HEK293 (cell line): ENCODE measurements around the gene DHDH.

Experiments
- ZBTB11 ChIP-seq: fragments of 450-650 bp; formaldehyde crosslinking; conservative IDR thresholded peaks from 2 replicates; pipeline ENCODE4 v1.5.1; 2016; ENCODE audit warnings: low read depth, missing biosample characterization, missing genetic modification characterization
- ZNF639 ChIP-seq: fragments of 450-650 bp; formaldehyde crosslinking; IDR thresholded peaks from 2 replicates; pipeline ENCODE4 v1.5.1; 2016; ENCODE audit warnings: missing biosample characterization, missing genetic modification characterization
- TF ChIP-seq, protein P1 (sequence below): fragments of 450-650 bp; formaldehyde crosslinking; IDR thresholded peaks from 2 replicates; pipeline ENCODE4 v1.5.1; 2016; ENCODE audit warnings: missing biosample characterization, missing genetic modification characterization
- TF ChIP-seq, protein P2 (sequence below): fragments of 450-650 bp; formaldehyde crosslinking; IDR thresholded peaks from 2 replicates; pipeline ENCODE4 v1.5.1; 2016; ENCODE audit warnings: missing biosample characterization, missing genetic modification characterization

GRCh38 chr19:48920949-48921348, 12.6 kb upstream of the DHDH start:
- TF ChIP-seq ZNF639 (tag by site-specific recombination) (no peak), ZBTB11 (no peak)
- TF ChIP-seq, protein P1, sequence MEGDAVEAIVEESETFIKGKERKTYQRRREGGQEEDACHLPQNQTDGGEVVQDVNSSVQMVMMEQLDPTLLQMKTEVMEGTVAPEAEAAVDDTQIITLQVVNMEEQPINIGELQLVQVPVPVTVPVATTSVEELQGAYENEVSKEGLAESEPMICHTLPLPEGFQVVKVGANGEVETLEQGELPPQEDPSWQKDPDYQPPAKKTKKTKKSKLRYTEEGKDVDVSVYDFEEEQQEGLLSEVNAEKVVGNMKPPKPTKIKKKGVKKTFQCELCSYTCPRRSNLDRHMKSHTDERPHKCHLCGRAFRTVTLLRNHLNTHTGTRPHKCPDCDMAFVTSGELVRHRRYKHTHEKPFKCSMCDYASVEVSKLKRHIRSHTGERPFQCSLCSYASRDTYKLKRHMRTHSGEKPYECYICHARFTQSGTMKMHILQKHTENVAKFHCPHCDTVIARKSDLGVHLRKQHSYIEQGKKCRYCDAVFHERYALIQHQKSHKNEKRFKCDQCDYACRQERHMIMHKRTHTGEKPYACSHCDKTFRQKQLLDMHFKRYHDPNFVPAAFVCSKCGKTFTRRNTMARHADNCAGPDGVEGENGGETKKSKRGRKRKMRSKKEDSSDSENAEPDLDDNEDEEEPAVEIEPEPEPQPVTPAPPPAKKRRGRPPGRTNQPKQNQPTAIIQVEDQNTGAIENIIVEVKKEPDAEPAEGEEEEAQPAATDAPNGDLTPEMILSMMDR (tag by site-specific recombination) = no peak
- TF ChIP-seq, protein P2, sequence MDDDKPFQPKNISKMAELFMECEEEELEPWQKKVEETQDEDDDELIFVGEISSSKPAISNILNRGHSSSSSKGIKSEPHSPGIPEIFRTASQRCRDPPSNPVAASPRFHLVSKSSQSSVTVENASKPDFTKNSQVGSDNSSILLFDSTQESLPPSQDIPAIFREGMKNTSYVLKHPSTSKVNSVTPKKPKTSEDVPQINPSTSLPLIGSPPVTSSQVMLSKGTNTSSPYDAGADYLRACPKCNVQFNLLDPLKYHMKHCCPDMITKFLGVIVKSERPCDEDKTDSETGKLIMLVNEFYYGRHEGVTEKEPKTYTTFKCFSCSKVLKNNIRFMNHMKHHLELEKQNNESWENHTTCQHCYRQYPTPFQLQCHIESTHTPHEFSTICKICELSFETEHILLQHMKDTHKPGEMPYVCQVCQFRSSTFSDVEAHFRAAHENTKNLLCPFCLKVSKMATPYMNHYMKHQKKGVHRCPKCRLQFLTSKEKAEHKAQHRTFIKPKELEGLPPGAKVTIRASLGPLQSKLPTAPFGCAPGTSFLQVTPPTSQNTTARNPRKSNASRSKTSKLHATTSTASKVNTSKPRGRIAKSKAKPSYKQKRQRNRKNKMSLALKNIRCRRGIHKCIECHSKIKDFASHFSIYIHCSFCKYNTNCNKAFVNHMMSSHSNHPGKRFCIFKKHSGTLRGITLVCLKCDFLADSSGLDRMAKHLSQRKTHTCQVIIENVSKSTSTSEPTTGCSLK (tag by site-specific recombination) = no peak
